Melanocyte of skin (primary cell): ENCODE data around the gene TTLL3. TPM values are rescaled to one million over a fixed set of nuclear protein-coding genes. Genes with fewer than 3 reads are reported as not detected.

Experiments
- total RNA-seq, 2 donors: library from RNA; depleted of rRNA; stranded (reverse); fragments of >200 nt; gene quantifications; 2 replicates each; pipeline ENCODE4 v1.2.3, GENCODE V29; 2012

Gene TTLL3, protein sequence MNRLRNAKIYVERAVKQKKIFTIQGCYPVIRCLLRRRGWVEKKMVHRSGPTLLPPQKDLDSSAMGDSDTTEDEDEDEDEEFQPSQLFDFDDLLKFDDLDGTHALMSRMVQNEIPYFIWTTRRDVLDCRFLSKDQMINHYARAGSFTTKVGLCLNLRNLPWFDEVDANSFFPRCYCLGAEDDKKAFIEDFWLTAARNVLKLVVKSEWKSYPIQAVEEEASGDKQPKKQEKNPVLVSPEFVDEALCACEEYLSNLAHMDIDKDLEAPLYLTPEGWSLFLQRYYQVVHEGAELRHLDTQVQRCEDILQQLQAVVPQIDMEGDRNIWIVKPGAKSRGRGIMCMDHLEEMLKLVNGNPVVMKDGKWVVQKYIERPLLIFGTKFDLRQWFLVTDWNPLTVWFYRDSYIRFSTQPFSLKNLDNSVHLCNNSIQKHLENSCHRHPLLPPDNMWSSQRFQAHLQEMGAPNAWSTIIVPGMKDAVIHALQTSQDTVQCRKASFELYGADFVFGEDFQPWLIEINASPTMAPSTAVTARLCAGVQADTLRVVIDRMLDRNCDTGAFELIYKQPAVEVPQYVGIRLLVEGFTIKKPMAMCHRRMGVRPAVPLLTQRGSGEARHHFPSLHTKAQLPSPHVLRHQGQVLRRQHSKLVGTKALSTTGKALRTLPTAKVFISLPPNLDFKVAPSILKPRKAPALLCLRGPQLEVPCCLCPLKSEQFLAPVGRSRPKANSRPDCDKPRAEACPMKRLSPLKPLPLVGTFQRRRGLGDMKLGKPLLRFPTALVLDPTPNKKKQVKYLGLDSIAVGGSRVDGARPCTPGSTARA
- 10 to 100 TPM in 1 of 2 donors, 1 to 10 TPM in 1; 5.3 to 13.1 TPM for total RNA-seq

DNA sequence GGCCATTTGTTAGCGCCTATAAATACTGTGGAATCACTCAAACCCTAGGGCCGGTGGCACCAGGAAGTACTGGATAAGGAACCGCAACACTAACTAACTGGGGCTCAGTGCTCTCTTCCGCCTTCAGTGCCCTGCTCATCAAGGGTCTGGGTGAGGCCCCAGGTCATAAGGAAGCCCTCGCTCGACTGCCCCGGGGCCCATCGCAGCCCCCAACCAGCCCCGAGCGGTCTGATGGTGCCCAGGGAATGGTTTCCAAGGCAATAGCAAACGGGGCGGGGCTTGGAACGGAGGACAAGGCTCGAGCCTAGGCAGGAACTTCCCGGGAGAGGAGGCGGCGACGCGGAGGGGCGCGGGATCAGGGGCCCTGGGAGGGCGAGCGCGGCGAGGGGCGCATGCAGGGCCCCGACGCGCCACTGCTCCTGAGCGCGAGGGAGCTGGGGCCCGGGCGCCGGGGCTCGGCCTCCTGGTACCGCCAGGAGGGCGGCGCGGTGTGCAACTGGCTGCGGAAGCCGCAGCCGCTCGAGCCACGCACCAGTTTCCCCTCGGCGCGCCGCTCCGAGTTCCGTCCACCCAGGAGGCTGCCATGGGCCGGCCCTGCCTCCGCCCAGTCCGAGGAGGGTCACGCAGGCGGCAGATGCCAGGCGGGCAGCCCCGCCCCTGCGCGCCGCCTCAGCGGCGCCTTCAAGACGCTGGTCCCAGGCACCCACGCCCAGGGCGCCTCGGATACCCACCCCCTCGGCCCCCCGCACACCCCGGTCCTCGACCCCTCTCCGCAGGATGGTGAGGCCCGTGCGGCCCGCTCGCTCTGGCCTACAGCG lies at the start of gene TTLL3:
TSS of gene TTLL3 (plus strand) at position 648 of the 818 bp plus-strand sequence. CDS start 400 bp downstream, outside the sequence.

DNA sequence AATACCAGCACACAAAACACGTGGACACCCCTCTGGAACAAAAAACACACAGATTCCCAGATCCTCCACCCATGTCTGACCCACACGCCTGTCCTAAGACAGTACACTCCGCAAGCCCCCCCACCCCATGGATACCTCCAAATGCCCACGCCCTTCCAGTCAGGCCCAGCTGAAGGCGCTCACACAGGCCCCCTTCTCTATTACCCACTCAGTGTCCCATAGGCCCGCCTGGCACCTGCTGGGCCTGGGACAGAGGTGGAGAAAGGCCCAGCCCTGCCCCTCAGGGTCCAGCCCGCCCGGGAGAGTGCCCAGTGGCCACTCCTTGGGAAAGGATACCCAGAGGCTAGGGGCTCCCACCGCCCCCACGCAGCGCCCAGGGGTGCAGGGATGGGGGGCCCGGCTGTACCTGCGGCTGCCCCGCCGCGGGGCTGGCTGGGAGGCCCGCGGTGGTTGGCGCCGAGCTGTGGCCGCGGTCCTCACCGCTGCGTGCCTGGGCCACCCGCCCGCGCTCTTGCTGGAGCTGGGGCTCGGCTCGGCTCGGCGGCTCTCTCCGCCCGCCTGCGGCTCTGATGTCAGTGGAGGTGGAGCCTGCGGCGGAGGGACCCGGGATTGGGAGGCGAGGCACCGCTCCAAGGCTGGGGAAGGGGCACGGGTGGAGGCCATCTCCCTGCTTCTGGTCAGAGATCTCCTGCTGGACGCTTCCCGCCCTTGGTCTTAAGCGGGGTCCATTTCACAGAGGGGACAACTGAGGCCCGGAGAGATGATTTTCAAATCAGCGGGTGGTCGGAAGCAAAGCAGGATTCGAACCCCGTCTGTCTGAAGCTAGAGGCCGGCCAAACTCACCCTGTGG lies 40.4 kb upstream of the TTLL3 start, which contains the start of gene CAMK1:
TSS of gene CAMK1 (minus strand) at position 522 of the 850 bp plus-strand sequence. CDS start 2,198 bp downstream, outside the sequence.

DNA sequence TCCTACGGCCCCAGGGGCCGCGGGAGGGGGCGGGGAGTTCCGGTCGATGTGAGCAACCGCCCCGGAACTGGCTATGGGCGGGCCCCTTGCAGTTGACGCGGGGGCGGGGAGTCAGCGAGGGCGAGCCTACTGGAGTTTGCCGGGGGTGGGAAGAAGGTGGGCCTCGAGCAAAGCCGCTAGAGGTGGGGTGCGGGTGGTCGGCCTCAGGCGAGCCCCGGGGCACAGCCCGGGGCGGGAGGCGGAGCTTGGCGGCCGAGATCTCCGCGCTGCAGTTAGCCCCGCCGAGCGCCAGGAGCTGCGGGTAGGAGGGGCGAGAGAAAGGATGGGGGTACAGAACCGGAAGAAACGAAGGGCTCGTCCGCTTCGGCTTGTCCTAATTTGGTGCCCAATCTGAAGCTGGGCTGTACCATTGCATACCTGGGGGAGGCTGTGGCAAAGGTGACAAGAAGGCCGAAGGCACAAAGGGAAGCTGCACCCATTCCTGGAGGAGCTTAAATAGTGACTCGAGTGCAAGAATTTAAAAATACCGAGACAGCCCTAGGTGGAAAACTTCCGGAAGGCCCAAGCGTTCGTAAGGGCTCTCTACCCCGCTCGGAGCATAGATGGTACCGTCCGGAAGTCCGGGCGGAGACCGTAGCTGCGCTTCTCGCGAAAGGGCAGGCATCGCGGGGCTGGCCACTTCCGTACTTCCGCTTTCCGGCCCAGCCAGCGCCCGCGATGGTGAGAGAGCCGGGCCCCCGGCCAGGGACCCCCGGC lies 17.5 kb upstream of the TTLL3 start, which contains the start of the genes ARPC4 and TADA3:
TSS of gene ARPC4 (plus strand) at position 678 of the 756 bp plus-strand sequence. CDS start at position 718, 40 bp downstream.
TSS of gene TADA3 (minus strand) at position 69 of the 756 bp plus-strand sequence. CDS start 1,007 bp downstream, outside the sequence.

DNA sequence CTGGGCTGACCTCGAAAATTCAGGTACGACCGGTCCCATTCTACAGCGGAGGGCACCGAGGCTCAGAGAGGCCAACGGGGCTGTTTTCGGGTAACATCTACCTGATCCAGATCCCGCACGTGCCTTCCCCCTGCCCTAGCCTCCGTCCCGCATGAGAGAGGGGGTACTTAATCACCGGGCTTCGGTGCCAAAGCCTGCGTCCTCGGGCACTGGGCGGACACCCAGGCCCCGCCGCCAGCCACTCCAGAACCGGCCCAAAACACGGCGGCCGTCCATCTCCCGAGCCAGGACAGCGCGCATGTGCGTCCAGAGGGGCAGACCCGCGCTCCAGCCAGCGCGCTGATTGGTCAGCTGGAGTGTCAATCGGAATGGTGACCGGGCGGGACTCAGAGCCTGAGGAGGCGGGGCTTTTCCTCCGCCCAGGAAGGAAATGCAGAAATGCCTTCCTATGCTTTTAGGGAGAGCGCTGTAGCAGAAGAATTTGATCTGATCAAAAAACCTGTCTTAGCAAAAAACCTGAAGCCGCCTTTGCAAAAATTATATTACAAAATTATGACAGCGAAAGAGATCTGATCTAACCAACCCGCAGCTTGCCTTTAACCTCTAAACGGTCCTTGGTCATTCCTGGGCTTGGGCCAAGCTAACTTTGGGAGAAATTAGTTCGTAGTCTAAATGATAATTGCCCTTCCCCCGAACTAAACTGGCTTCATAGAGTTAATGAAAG lies 33.8 kb downstream of the TTLL3 start, which contains the start of gene RPUSD3:
TSS of gene RPUSD3 (minus strand) at position 294 of the 724 bp plus-strand sequence. CDS start at position 276, 18 bp downstream.

DNA sequence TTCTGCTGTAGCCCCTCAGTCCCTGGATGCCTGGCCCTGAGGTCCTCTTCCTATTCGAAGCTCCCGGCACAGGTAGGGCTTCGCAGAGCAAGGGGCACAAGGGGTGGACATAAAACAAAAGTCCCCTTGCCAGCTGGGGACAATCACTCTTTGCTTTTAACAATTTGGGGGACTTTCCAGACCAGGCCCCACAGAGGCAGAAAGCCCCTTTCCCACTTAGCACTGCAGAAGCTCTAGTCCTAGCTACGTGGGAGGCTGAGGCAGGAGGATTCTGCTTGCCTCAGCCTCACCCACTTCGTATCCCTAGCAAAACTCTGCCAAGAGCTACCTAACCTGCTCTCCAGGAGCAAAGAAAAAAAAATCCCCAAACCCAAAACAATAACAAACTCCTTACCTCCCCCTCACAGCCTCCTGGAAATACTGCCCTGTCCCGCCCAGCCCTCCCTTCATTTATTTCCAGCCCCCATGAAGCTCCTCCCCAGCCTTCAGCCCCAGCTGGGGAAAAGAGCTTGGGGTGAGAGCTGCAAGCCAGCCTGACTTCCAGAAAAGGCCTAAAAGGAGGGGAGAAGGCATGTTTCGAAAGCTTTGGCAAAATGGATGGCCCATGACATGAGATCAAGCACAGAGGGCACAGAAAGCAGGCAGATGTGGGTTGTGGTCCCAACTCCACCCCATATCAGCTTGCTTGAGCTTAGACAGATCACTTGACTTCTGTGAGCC lies 69.9 kb downstream of the TTLL3 start, which contains the start of gene CIDEC:
TSS of gene CIDEC (minus strand) at position 424 of the 720 bp plus-strand sequence. CDS start 1,767 bp downstream, outside the sequence.

Other genes starting within 250 kb of the TTLL3 start
- gene MTMR14, start 160.8 kb upstream of the TTLL3 start, total RNA-seq = 10 to 100 TPM; 46.5 to 50.6 TPM
- not detected for gene CPNE9, start 106.4 kb upstream of the TTLL3 start, total RNA-seq
- gene BRPF1, start 78.5 kb upstream of the TTLL3 start, total RNA-seq = 10 to 100 TPM; 14.1 to 19.6 TPM
- gene OGG1, start 60.3 kb upstream of the TTLL3 start, total RNA-seq = 10 to 100 TPM; 12.7 to 19.3 TPM
- 10 to 100 TPM; 11.0 to 12.0 TPM for gene CAMK1, start 40.3 kb upstream of the TTLL3 start, total RNA-seq
- gene TADA3, start 17.8 kb upstream of the TTLL3 start, total RNA-seq = 10 to 100 TPM; 52.6 to 58.8 TPM
- gene ARPC4, start 17.2 kb upstream of the TTLL3 start, total RNA-seq = 100 to 1,000 TPM; 248 to 332 TPM
- 10 to 100 TPM; 29.9 to 47.0 TPM for gene RPUSD3, start 33.7 kb downstream of the TTLL3 start, total RNA-seq
- gene CIDEC, start 70.0 kb downstream of the TTLL3 start, total RNA-seq = not detected
- 10 to 100 TPM; 41.6 to 51.0 TPM for gene JAGN1, start 80.3 kb downstream of the TTLL3 start, total RNA-seq
- gene IL17RE, start 92.6 kb downstream of the TTLL3 start, total RNA-seq = 1 to 10 TPM; 1.0 to 1.3 TPM
- 10 to 100 TPM; 42.3 to 42.7 TPM for gene IL17RC, start 106.8 kb downstream of the TTLL3 start, total RNA-seq
- gene CRELD1, start 123.6 kb downstream of the TTLL3 start, total RNA-seq = 10 to 100 TPM; 15.5 to 16.0 TPM
- 1 to 10 TPM in 1 of 2 donors, under 1 TPM in 1; 1.00 to 4.5 TPM for gene PRRT3, start 142.1 kb downstream of the TTLL3 start, total RNA-seq
- 10 to 100 TPM; 71.6 to 96.6 TPM for gene EMC3, start 176.6 kb downstream of the TTLL3 start, total RNA-seq
- gene FANCD2, start 216.2 kb downstream of the TTLL3 start, total RNA-seq = 10 to 100 TPM; 28.9 to 59.3 TPM